HepG2 (cell line): ENCODE results near the gene DNAJA3. TPM values are rescaled to one million over a fixed set of nuclear protein-coding genes. Genes with fewer than 3 reads are reported as not detected.

Experiments used
- BRCA1 ChIP-seq: sonication (generic); formaldehyde crosslinking; IDR thresholded peaks from 2 replicates; pipeline ENCODE4 v1.4.0; 2020; ENCODE audit warnings: missing genetic modification reagents
- CREM ChIP-seq, 2 experiments: sonication (generic) in 1 of 2; formaldehyde crosslinking in 1 of 2; IDR thresholded peaks; 2 replicates each; pipeline versions ENCODE4 v1.4.0 to v1.6.1; 2016 to 2020; ENCODE audit warnings: antibody characterized with exemption in 1 of 2, mild to moderate bottlenecking in 1 of 2, missing genetic modification reagents in 1 of 2
- FOXA3 ChIP-seq: IDR thresholded peaks from 2 replicates; pipeline ENCODE4 v1.6.1; 2016; ENCODE audit warnings: missing genetic modification reagents, missing compliant biosample characterization
- NFE2 ChIP-seq: sonication (generic); formaldehyde crosslinking; IDR thresholded peaks from 2 replicates; pipeline ENCODE4 v1.4.0; 2020; ENCODE audit warnings: missing genetic modification reagents
- NRL ChIP-seq: sonication (generic); formaldehyde crosslinking; IDR thresholded peaks from 2 replicates; pipeline ENCODE4 v1.5.0; 2020; ENCODE audit warnings: missing genetic modification reagents, mild to moderate bottlenecking, moderate library complexity, borderline replicate concordance
- RBFOX2 ChIP-seq: fragments of 200-400 bp; formaldehyde crosslinking; IDR thresholded peaks from 2 replicates; pipeline ENCODE4 v1.6.1; 2017; ENCODE audit warnings: low read depth, mild to moderate bottlenecking, low read length
- SIN3A ChIP-seq: IDR thresholded peaks from 2 replicates; pipeline ENCODE4 v1.6.1; 2011; ENCODE audit warnings: low read depth, mild to moderate bottlenecking, control low read depth, low read length, borderline replicate concordance
- SMARCE1 ChIP-seq: fragments of 450-650 bp; IDR thresholded peaks from 2 replicates; pipeline ENCODE4 v1.6.1; 2017; ENCODE audit warnings: borderline replicate concordance
- ZBTB10 ChIP-seq: sonication (generic); formaldehyde crosslinking; IDR thresholded peaks from 2 replicates; pipeline ENCODE4 v1.4.0; 2020; ENCODE audit warnings: missing genetic modification reagents, borderline replicate concordance
- ZC3H4 ChIP-seq: sonication (generic); formaldehyde crosslinking; IDR thresholded peaks from 2 replicates; pipeline ENCODE4 v1.4.0; 2020; ENCODE audit warnings: missing genetic modification reagents, borderline replicate concordance
- ZNF17 ChIP-seq: sonication (generic); formaldehyde crosslinking; IDR thresholded peaks from 2 replicates; pipeline ENCODE4 v1.5.0; 2020; ENCODE audit warnings: mild to moderate bottlenecking, missing genetic modification reagents
- ZNF24 ChIP-seq: fragments of 450-650 bp; IDR thresholded peaks from 2 replicates; pipeline ENCODE4 v1.6.1; 2017; ENCODE audit warnings: antibody characterized with exemption, mild to moderate bottlenecking
- ZNF557 ChIP-seq: sonication (generic); formaldehyde crosslinking; IDR thresholded peaks from 2 replicates; pipeline ENCODE4 v1.4.0; 2020; ENCODE audit warnings: missing genetic modification reagents
- ZNF766 ChIP-seq: sonication (generic); formaldehyde crosslinking; IDR thresholded peaks from 2 replicates; pipeline ENCODE4 v1.5.0; 2020; ENCODE audit warnings: missing genetic modification reagents, borderline replicate concordance
- ZSCAN21 ChIP-seq: sonication (generic); formaldehyde crosslinking; IDR thresholded peaks from 2 replicates; pipeline ENCODE4 v1.8.0; 2022; ENCODE audit warnings: mild to moderate bottlenecking, missing genetic modification reagents, moderate library complexity, borderline replicate concordance
- polyA plus RNA-seq, 8 experiments: library from polyadenylated mRNA; depleted of rRNA in 3 of 8; stranded (reverse) in 7 of 8; unstranded in 1 of 8; fragments of >200 nt; fragmentation: Illumina TruSeq in 4 of 8; extraction: Trizol in 4 of 8; gene quantifications; 2 replicates each; pipeline versions ENCODE4 v1.2.1 to v1.2.3, GENCODE V29; 2011 to 2016; ENCODE audit warnings: low read depth in 4 of 8, missing spikeins in 1 of 8, mixed read lengths in 1 of 8; ENCODE audit not compliant: insufficient read depth in 1 of 8
- total RNA-seq, 5 experiments: library from RNA; depleted of rRNA; stranded (reverse); fragments of >200 nt; fragmentation: Illumina TruSeq; extraction: Trizol; gene quantifications; 2 replicates each; pipeline ENCODE4 v1.2.3, GENCODE V29; 2016; ENCODE audit warnings: low read depth in 1 of 5
- TF ChIP-seq, protein P1 (sequence below): sonication (generic); formaldehyde crosslinking; IDR thresholded peaks from 2 replicates; pipeline ENCODE4 v1.4.0; 2020; ENCODE audit warnings: mild to moderate bottlenecking, missing genetic modification reagents
- TF ChIP-seq, protein P2 (sequence below): sonication (generic); formaldehyde crosslinking; IDR thresholded peaks from 2 replicates; pipeline ENCODE4 v1.4.0; 2020; ENCODE audit warnings: missing genetic modification reagents, borderline replicate concordance

Gene DNAJA3
- total and polyA plus RNA-seq, 2 of the 13 experiments (the other 11 are each of a cell fraction or from before 2014, with no cell fraction given) = 77.0 to 83.3 TPM

DNA sequence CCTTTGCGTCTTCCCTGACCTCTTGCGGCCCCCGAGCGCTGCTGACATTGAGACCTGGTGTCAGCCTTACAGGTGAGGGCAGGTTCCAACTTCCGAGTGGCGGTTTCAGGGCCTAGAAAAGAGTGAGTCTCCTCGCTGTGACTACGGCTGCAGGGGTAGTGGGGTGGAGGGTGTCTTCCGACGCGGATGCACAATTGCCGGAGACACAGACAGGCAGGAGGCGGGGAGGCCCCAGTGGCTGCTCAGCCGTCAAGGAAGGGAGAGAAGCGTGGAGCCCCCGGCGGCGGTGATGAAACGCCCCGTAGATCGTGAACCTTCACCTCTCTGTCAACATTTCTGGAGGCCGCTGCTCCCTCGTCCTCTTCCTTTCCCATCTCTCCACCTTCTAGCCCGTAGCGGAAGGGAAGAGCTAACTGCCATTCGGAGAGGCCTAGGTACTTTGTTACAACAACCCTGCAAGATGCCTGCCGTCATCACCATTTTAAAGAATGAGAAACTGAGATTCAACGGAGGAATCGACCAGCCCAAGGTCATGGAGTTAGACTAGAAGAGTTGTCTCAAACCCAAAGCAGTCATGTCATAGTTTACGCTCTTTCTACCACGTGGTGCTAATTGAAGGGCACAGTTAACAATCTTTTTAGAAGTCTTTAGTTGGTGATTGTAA, 485 bp downstream of the DNAJA3 start (continued):
- TF ChIP-seq NRL (CRISPR knock-in tag) (peak; percentile 93), NFE2 (CRISPR knock-in tag) (no peak), FOXA3 (CRISPR knock-in tag) (peak; percentile 53), SIN3A (peak; percentile 65; the same call in 1 of the 2 replicates), BRCA1 (CRISPR knock-in tag) (no peak), ZBTB10 (CRISPR knock-in tag) (0 out of 2 replicates have a peak, but pooled peaks have one; percentile 24), RBFOX2 (peak; percentile 81), ZNF766 (CRISPR knock-in tag) (0 out of 2 replicates have a peak, but pooled peaks have one; percentile 23), ZSCAN21 (peak; percentile 13; the same call in 1 of the 2 replicates), ZC3H4 (CRISPR knock-in tag) (peak; percentile 45; the same call in 1 of the 2 replicates), ZNF24 (no peak), SMARCE1 (no peak), ZNF557 (CRISPR knock-in tag) (0 out of 2 replicates have a peak, but pooled peaks have one; percentile 11), CREM (IDR thresholded peaks at IDR 0.05) (peak; percentile 36; the same call in 1 of the 2 replicates), CREM (CRISPR knock-in tag; IDR thresholded peaks at IDR 0.05) (no peak), ZNF17 (CRISPR knock-in tag) (no peak)
- TF ChIP-seq, protein P1, sequence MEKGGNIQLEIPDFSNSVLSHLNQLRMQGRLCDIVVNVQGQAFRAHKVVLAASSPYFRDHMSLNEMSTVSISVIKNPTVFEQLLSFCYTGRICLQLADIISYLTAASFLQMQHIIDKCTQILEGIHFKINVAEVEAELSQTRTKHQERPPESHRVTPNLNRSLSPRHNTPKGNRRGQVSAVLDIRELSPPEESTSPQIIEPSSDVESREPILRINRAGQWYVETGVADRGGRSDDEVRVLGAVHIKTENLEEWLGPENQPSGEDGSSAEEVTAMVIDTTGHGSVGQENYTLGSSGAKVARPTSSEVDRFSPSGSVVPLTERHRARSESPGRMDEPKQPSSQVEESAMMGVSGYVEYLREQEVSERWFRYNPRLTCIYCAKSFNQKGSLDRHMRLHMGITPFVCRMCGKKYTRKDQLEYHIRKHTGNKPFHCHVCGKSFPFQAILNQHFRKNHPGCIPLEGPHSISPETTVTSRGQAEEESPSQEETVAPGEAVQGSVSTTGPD (CRISPR knock-in tag) = peak; percentile 64; the same call in 1 of the 2 replicates
- TF ChIP-seq, protein P2, sequence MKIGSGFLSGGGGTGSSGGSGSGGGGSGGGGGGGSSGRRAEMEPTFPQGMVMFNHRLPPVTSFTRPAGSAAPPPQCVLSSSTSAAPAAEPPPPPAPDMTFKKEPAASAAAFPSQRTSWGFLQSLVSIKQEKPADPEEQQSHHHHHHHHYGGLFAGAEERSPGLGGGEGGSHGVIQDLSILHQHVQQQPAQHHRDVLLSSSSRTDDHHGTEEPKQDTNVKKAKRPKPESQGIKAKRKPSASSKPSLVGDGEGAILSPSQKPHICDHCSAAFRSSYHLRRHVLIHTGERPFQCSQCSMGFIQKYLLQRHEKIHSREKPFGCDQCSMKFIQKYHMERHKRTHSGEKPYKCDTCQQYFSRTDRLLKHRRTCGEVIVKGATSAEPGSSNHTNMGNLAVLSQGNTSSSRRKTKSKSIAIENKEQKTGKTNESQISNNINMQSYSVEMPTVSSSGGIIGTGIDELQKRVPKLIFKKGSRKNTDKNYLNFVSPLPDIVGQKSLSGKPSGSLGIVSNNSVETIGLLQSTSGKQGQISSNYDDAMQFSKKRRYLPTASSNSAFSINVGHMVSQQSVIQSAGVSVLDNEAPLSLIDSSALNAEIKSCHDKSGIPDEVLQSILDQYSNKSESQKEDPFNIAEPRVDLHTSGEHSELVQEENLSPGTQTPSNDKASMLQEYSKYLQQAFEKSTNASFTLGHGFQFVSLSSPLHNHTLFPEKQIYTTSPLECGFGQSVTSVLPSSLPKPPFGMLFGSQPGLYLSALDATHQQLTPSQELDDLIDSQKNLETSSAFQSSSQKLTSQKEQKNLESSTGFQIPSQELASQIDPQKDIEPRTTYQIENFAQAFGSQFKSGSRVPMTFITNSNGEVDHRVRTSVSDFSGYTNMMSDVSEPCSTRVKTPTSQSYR (CRISPR knock-in tag) = no peak
